H9 (cell line): Measurements from ENCODE around the gene WNT8A. TPM values are rescaled to one million over a fixed set of nuclear protein-coding genes. Genes with fewer than 3 reads are reported as not detected.

Experiments used
- DNase-seq: peaks from one replicate; pipeline ENCODE4 v3.0.0-alpha.2; 2017
- H2AFZ ChIP-seq: one replicate; pipeline ENCODE4 v1.6.1; 2013; ENCODE audit warnings: mild to moderate bottlenecking, low read length, control low read depth, moderate library complexity
- H2AK5ac ChIP-seq: 2 replicates; pipeline ENCODE4 v1.6.1; 2013; ENCODE audit warnings: low read length, control low read depth, mixed read lengths; ENCODE audit not compliant: insufficient read length
- H2BK120ac ChIP-seq: one replicate; pipeline ENCODE4 v1.6.1; 2013; ENCODE audit warnings: low read depth, mild to moderate bottlenecking, low read length, control low read depth, inconsistent platforms; ENCODE audit not compliant: poor library complexity, severe bottlenecking
- H2BK12ac ChIP-seq: 2 replicates; pipeline ENCODE4 v1.6.1; 2013; ENCODE audit warnings: low read length, control low read depth, mixed read lengths, low read depth; ENCODE audit not compliant: insufficient read length
- H2BK15ac ChIP-seq: 2 replicates; pipeline ENCODE4 v1.6.1; 2013; ENCODE audit warnings: low read depth, low read length, control low read depth
- H2BK20ac ChIP-seq: one replicate; pipeline ENCODE4 v1.6.1; 2013; ENCODE audit warnings: low read depth, mild to moderate bottlenecking, low read length, control low read depth, inconsistent platforms; ENCODE audit not compliant: poor library complexity, severe bottlenecking
- H2BK5ac ChIP-seq: 2 replicates; pipeline ENCODE4 v1.6.1; 2013; ENCODE audit warnings: low read length, control low read depth, mixed read lengths; ENCODE audit not compliant: insufficient read length
- H3K14ac ChIP-seq: 2 replicates; pipeline ENCODE4 v1.6.1; 2013; ENCODE audit warnings: low read length, control low read depth; ENCODE audit not compliant: insufficient read depth
- H3K18ac ChIP-seq: 2 replicates; pipeline ENCODE4 v1.6.1; 2013; ENCODE audit warnings: low read depth, mild to moderate bottlenecking, mixed read lengths, low read length, control low read depth; ENCODE audit not compliant: insufficient read length
- H3K23ac ChIP-seq: 2 replicates; pipeline ENCODE4 v1.6.1; 2013; ENCODE audit warnings: low read length, control low read depth, mixed read lengths, low read depth; ENCODE audit not compliant: insufficient read length
- H3K23me2 ChIP-seq: 2 replicates; pipeline ENCODE4 v1.6.1; 2013; ENCODE audit warnings: low read depth, mild to moderate bottlenecking, mixed read lengths, low read length, control low read depth; ENCODE audit not compliant: insufficient read length, poor library complexity, severe bottlenecking
- H3K27ac ChIP-seq: 2 replicates; pipeline ENCODE4 v1.5.1; 2013; ENCODE audit warnings: low read length, control low read depth, mixed read lengths, low read depth; ENCODE audit not compliant: insufficient read length
- H3K27me3 ChIP-seq: 2 replicates; pipeline ENCODE4 v1.6.1; 2013; ENCODE audit warnings: low read length, control low read depth, inconsistent platforms; ENCODE audit not compliant: insufficient read depth
- H3K4ac ChIP-seq: 2 replicates; pipeline ENCODE4 v1.6.1; 2013; ENCODE audit warnings: low read depth, mild to moderate bottlenecking, control low read depth, inconsistent platforms, low read length, moderate library complexity
- H3K4me1 ChIP-seq: 2 replicates; pipeline ENCODE4 v1.6.1; 2013; ENCODE audit warnings: low read length, control low read depth, inconsistent platforms; ENCODE audit not compliant: insufficient read depth
- H3K4me2 ChIP-seq: 2 replicates; pipeline ENCODE4 v1.6.1; 2013; ENCODE audit warnings: low read length, control low read depth, mixed read lengths; ENCODE audit not compliant: insufficient read length, insufficient read depth
- H3K56ac ChIP-seq: 2 replicates; pipeline ENCODE4 v1.6.1; 2013; ENCODE audit warnings: low read depth, mild to moderate bottlenecking, mixed read lengths, low read length, control low read depth; ENCODE audit not compliant: insufficient read length
- H3K79me1 ChIP-seq: 2 replicates; pipeline ENCODE4 v1.6.1; 2013; ENCODE audit warnings: low read depth, mild to moderate bottlenecking, moderate library complexity, low read length, control low read depth, inconsistent platforms; ENCODE audit not compliant: insufficient read depth, poor library complexity, severe bottlenecking
- H3K79me2 ChIP-seq: 2 replicates; pipeline ENCODE4 v1.6.1; 2013; ENCODE audit warnings: low read length, control low read depth, inconsistent platforms; ENCODE audit not compliant: insufficient read depth
- H3K9ac ChIP-seq: 2 replicates; pipeline ENCODE4 v1.6.1; 2013; ENCODE audit warnings: low read length, control low read depth, mixed read lengths; ENCODE audit not compliant: insufficient read length; ENCODE audit errors: extremely low read depth
- H3K9me3 ChIP-seq: one replicate; pipeline ENCODE4 v1.6.1; 2013; ENCODE audit warnings: low read depth, low read length, inconsistent platforms; ENCODE audit not compliant: control insufficient read depth
- H3T11ph ChIP-seq: one replicate; pipeline ENCODE4 v1.6.1; 2013; ENCODE audit warnings: mild to moderate bottlenecking, low read length, control low read depth, inconsistent platforms
- H4K20me1 ChIP-seq: one replicate; pipeline ENCODE4 v1.6.1; 2013; ENCODE audit not compliant: control insufficient read depth, insufficient read length, insufficient read depth
- H4K5ac ChIP-seq: 2 replicates; pipeline ENCODE4 v1.6.1; 2013; ENCODE audit warnings: low read depth, mild to moderate bottlenecking, mixed read lengths, low read length, control low read depth; ENCODE audit not compliant: insufficient read length
- H4K8ac ChIP-seq: replicated peaks from 2 replicates; pipeline ENCODE4 v1.6.1; 2013; ENCODE audit warnings: low read length, control low read depth, mixed read lengths, low read depth; ENCODE audit not compliant: insufficient read length
- H4K91ac ChIP-seq: 2 replicates; pipeline ENCODE4 v1.6.1; 2013; ENCODE audit warnings: low read depth, mild to moderate bottlenecking, moderate library complexity, mixed read lengths, low read length, control low read depth; ENCODE audit not compliant: insufficient read length
- H3K27ac Mint-ChIP-seq, 3 experiments: 2 replicates in 2 of 3; 3 replicates in 1 of 3; pipeline ENCODE4 v1.8.0; 2020 to 2021; ENCODE audit warnings: mixed read lengths in 3 of 3, mild to moderate bottlenecking in 1 of 3, moderate library complexity in 1 of 3
- H3K27me3 Mint-ChIP-seq: 2 replicates; pipeline ENCODE4 v1.8.0; 2021; ENCODE audit warnings: low read depth, mild to moderate bottlenecking, moderate library complexity, mixed read lengths
- H3K36me3 Mint-ChIP-seq, 3 experiments: 2 replicates in 2 of 3; 3 replicates in 1 of 3; pipeline ENCODE4 v1.8.0; 2020 to 2021; ENCODE audit warnings: low read depth in 3 of 3, mixed read lengths in 3 of 3; ENCODE audit not compliant: insufficient read depth in 1 of 3
- H3K4me1 Mint-ChIP-seq, 2 experiments: 2 replicates each; pipeline ENCODE4 v1.8.0; 2020; ENCODE audit warnings: mixed read lengths in 2 of 2
- H3K4me3 Mint-ChIP-seq, 2 experiments: 2 replicates in 1 of 2; 3 replicates in 1 of 2; pipeline ENCODE4 v1.8.0; 2020 to 2021; ENCODE audit warnings: mild to moderate bottlenecking in 2 of 2, mixed read lengths in 2 of 2, moderate library complexity in 1 of 2
- H3K9me3 Mint-ChIP-seq, 2 experiments: 2 replicates in 1 of 2; 3 replicates in 1 of 2; pipeline ENCODE4 v1.8.0; 2020; ENCODE audit warnings: mild to moderate bottlenecking in 2 of 2, mixed read lengths in 2 of 2, moderate library complexity in 1 of 2
- CTCF ChIP-seq: fragments of 200-600 bp; sonication (generic); conservative IDR thresholded peaks from 3 replicates; pipeline ENCODE4 v1.8.0; 2021; ENCODE audit warnings: antibody characterized with exemption, mild to moderate bottlenecking
- WGBS: extraction: QIAGEN DNeasy Blood & Tissue Kit; methylation state at CpG from one replicate; pipeline ENCODE4 v1.1.7; 2013; ENCODE audit warnings: missing lambda C conversion rate, low lambda C conversion rate, mixed read lengths; ENCODE audit not compliant: insufficient read length; ENCODE audit errors: extremely low coverage; 5-methylcytosine and 5-hydroxymethylcytosine counted together
- total RNA-seq: library from RNA; stranded (reverse); gene quantifications from 2 replicates; pipeline ENCODE4 v1.2.1, GENCODE V29; 2021

WNT8A gene
- total RNA-seq, 1 experiment from 2014 or later: 0.33 TPM

- Mint-ChIP-seq H3K4me3 (no peak overlapping the region), H3K36me3 (peaks cover 0 to under 1% (median 0%) of the 10 kb centered on the region in 3 experiments; a peak in 1 of 7 replicates), H3K9me3 (no peaks in the 10 kb centered on the region; a peak in 1 of 5 replicates), H3K27ac (no peak overlapping the region), H3K4me1 (peaks cover 22 to 23% of the 10 kb centered on the region in 2 experiments), H3K27me3 (peaks cover 2% of the 10 kb centered on the region; the same call in 1 of the 2 replicates)
- Histone ChIP-seq H2AK5ac (no peak overlapping the region), H3K14ac (no peak overlapping the region), H3K4ac (no peak overlapping the region), H3K18ac (no peak overlapping the region), H4K20me1 (no peaks in the 10 kb centered on the region), H3K4me1 (no peaks in the 10 kb centered on the region), H2BK15ac (no peak overlapping the region), H3K27ac (no peak overlapping the region), H3K23ac (no peak overlapping the region), H3K9me3 (no peaks in the 10 kb centered on the region), H4K5ac (no peak overlapping the region), H2BK20ac (no peak overlapping the region), H3K4me2 (no peak overlapping the region), H4K91ac (no peak overlapping the region), H2BK12ac (no peak overlapping the region), H3K9ac (no peak overlapping the region), H2BK5ac (no peak overlapping the region), H3K27me3 (no peaks in the 10 kb centered on the region), H2AFZ (no peak overlapping the region), H3K56ac (no peak overlapping the region), H2BK120ac (no peak overlapping the region), H3K79me2 (peaks cover 7% of the 10 kb centered on the region; the same call in 1 of the 2 replicates), H4K8ac (no peak overlapping the region), H3K79me1 (no peaks in the 10 kb centered on the region), H3K23me2 (peaks cover 10% of the 10 kb centered on the region), H3T11ph (no peak overlapping the region)
- peak; percentile 75 for DNase-seq
- WGBS: no CpG with 5 or more reads among the region's 11 CpGs
- TF ChIP-seq CTCF: peak; percentile 92
Observed at GRCh38 chr5:138035605-138036537, 48.0 kb upstream of the WNT8A start.
